CD14-positive monocyte (primary cell): ENCODE data around the gene STARD10. TPM values are rescaled to one million over a fixed set of nuclear protein-coding genes. Genes with fewer than 3 reads are reported as not detected.

Experiments used
- DNase-seq, 3 donors: peaks; one replicate each; pipeline ENCODE4 v3.0.0-alpha.2; 2011 to 2022
- H2AFZ ChIP-seq: 2 replicates; pipeline ENCODE4 v1.6.0; 2012; ENCODE audit warnings: mild to moderate bottlenecking, low read depth, low read length, inconsistent platforms; ENCODE audit not compliant: insufficient read depth, poor library complexity, severe bottlenecking
- H3K27ac ChIP-seq, 2 donors: 1 replicate in 1 of 2; 2 replicates in 1 of 2; pipeline ENCODE4 v1.5.1; 2012 to 2013; ENCODE audit warnings: low read length in 2 of 2, control low read depth in 1 of 2, inconsistent platforms in 1 of 2, low read depth in 1 of 2, mild to moderate bottlenecking in 1 of 2
- H3K27me3 ChIP-seq, 2 donors: one replicate each; pipeline versions ENCODE4 v1.6.0 to v1.6.1; 2011 to 2013; ENCODE audit warnings: low read length in 2 of 2; ENCODE audit not compliant: control insufficient read depth in 2 of 2, insufficient read depth in 2 of 2
- H3K36me3 ChIP-seq, 2 donors: replicated peaks in 1 of 2; 1 replicate in 1 of 2; 2 replicates in 1 of 2; pipeline versions ENCODE4 v1.5.1 to v1.6.1; 2012 to 2013; ENCODE audit warnings: low read length in 2 of 2, control low read depth in 1 of 2, inconsistent platforms in 1 of 2, mild to moderate bottlenecking in 1 of 2; ENCODE audit not compliant: insufficient read depth in 2 of 2, control insufficient read depth in 1 of 2
- H3K4me1 ChIP-seq, 2 donors: 1 replicate in 1 of 2; 2 replicates in 1 of 2; pipeline versions ENCODE4 v1.5.1 to v1.6.1; 2012 to 2013; ENCODE audit warnings: low read length in 2 of 2, control low read depth in 1 of 2, inconsistent platforms in 1 of 2, mild to moderate bottlenecking in 1 of 2, moderate library complexity in 1 of 2; ENCODE audit not compliant: insufficient read depth in 2 of 2, control insufficient read depth in 1 of 2
- H3K4me2 ChIP-seq: replicated peaks from 2 replicates; pipeline ENCODE3; 2012; ENCODE audit warnings: low read length, moderate library complexity, mild to moderate bottlenecking; ENCODE audit not compliant: poor library complexity, severe bottlenecking; ENCODE audit errors: extremely low read depth
- H3K4me3 ChIP-seq, 3 experiments: fragments of 200-600 bp in 1 of 3; sonication (generic) in 1 of 3; replicated peaks in 1 of 3; 1 replicate in 2 of 3; 2 replicates in 1 of 3; pipeline ENCODE4 v1.5.1; 2011 to 2013; ENCODE audit warnings: low read length in 3 of 3, mild to moderate bottlenecking in 3 of 3, control low read depth in 2 of 3, low read depth in 2 of 3, inconsistent platforms in 1 of 3, moderate library complexity in 1 of 3
- H3K79me2 ChIP-seq: 2 replicates; pipeline ENCODE4 v1.6.0; 2012; ENCODE audit warnings: mild to moderate bottlenecking, control low read depth, inconsistent platforms, low read length, moderate library complexity; ENCODE audit not compliant: insufficient read depth
- H3K9ac ChIP-seq: 2 replicates; pipeline ENCODE4 v1.6.0; 2017; ENCODE audit warnings: low read length, mild to moderate bottlenecking; ENCODE audit not compliant: insufficient read depth, poor library complexity, severe bottlenecking
- H3K9me3 ChIP-seq, 2 donors: replicated peaks in 1 of 2; 1 replicate in 1 of 2; 2 replicates in 1 of 2; pipeline versions ENCODE4 v1.5.1 to v1.6.1; 2012 to 2013; ENCODE audit warnings: low read length in 2 of 2, control low read depth in 1 of 2; ENCODE audit not compliant: control insufficient read depth in 1 of 2, insufficient read depth in 1 of 2
- H4K20me1 ChIP-seq: 2 replicates; pipeline ENCODE4 v1.6.0; 2012; ENCODE audit warnings: mild to moderate bottlenecking, low read length, control low read depth, moderate library complexity; ENCODE audit not compliant: insufficient read depth
- H3K27ac Mint-ChIP-seq, 7 donors: one replicate each; pipeline ENCODE4 v1.8.0; 2020; ENCODE audit warnings: mild to moderate bottlenecking in 7 of 7, mixed read lengths in 7 of 7, moderate library complexity in 6 of 7, inconsistent platforms in 2 of 7
- H3K27me3 Mint-ChIP-seq, 3 donors: one replicate each; pipeline ENCODE4 v1.8.0; 2021 to 2022; ENCODE audit warnings: low read depth in 3 of 3, mild to moderate bottlenecking in 3 of 3, mixed read lengths in 3 of 3, moderate library complexity in 3 of 3, inconsistent platforms in 1 of 3
- H3K36me3 Mint-ChIP-seq, 2 donors: one replicate each; pipeline ENCODE4 v1.8.0; 2020; ENCODE audit warnings: mixed read lengths in 2 of 2, inconsistent platforms in 1 of 2, mild to moderate bottlenecking in 1 of 2
- H3K4me1 Mint-ChIP-seq: one replicate; pipeline ENCODE4 v1.8.0; 2020; ENCODE audit warnings: mild to moderate bottlenecking, mixed read lengths
- H3K4me3 Mint-ChIP-seq, 2 donors: one replicate each; pipeline ENCODE4 v1.8.0; 2020; ENCODE audit warnings: mild to moderate bottlenecking in 2 of 2, mixed read lengths in 2 of 2, moderate library complexity in 1 of 2
- H3K9me3 Mint-ChIP-seq, 7 donors: one replicate each; pipeline ENCODE4 v1.8.0; 2020 to 2022; ENCODE audit warnings: mixed read lengths in 7 of 7, mild to moderate bottlenecking in 6 of 7, moderate library complexity in 6 of 7, inconsistent platforms in 2 of 7
- CTCF ChIP-seq: fragments of 200-600 bp; IDR thresholded peaks from one replicate; pipeline ENCODE4 v1.8.0; 2022; ENCODE audit warnings: antibody characterized with exemption, mild to moderate bottlenecking
- WGBS: methylation state at CpG from one replicate; pipeline ENCODE4 v1.1.5; 2013; ENCODE audit warnings: missing lambda C conversion rate; ENCODE audit not compliant: insufficient coverage; 5-methylcytosine and 5-hydroxymethylcytosine counted together
- intact Hi-C, 2 donors: fragments of 100-400 bp; cut with micrococcal nuclease; formaldehyde crosslinking; loops; one replicate each; pipeline versions ENCODE4 v1.15.0 to v1.15.1; 2023
- polyA plus RNA-seq, 3 donors: library from polyadenylated mRNA; depleted of rRNA in 1 of 3; unstranded in 2 of 3; stranded (reverse) in 1 of 3; fragments of 300-500 nt in 2 of 3; fragments of >200 nt in 1 of 3; fragmentation: Illumina TruSeq in 2 of 3; gene quantifications; 1 replicate in 2 of 3; 2 replicates in 1 of 3; pipeline ENCODE4 v1.2.3, GENCODE V29; 2012 to 2021

The STARD10 gene
- polyA plus RNA-seq, 3 donors: 13.6 to 18.7 (median 15.4) TPM

DNA sequence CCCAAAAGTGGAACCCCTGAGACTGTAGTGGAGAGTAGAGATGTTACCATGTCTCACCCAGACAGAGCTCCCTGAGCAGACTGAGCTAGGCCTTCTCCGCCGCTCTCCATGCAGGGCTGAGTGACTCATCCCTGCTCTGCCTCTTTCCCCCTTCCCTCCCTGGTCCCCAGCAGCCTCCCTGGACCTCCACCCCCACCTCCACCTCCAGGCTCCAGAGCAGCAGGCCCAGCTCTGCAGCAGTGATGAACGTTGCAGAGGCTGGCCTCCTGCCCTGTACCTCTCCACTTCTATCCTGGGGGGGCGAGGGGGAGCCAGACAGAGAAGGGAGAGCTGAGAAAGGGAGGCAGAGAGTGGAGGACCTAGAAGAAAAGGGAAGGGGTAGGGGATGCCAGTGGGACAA, 22.3 kb downstream of the STARD10 start:
- Mint-ChIP-seq H3K27ac (no peak overlapping the region), H3K9me3 (peaks cover 0 to 2% (median 0%) of the 10 kb centered on the region in 7 donors)
- H2AFZ ChIP-seq: no peak overlapping the region

GRCh38 chr11:72770799-72771198, 23.0 kb downstream of the STARD10 start:
- Histone ChIP-seq H4K20me1 (peaks cover under 1% of the 10 kb centered on the region), H3K79me2 (no peaks in the 10 kb centered on the region), H3K36me3 (no peaks in the 10 kb centered on the region), H3K27me3 (no peaks in the 10 kb centered on the region), H3K4me1 (no peaks in the 10 kb centered on the region), H3K9ac (no peak overlapping the region), H3K4me2 (no peak overlapping the region), H2AFZ (no peak overlapping the region), H3K27ac (no peak overlapping the region), H3K9me3 (no peaks in the 10 kb centered on the region), H3K4me3 (no peak overlapping the region)
- intact Hi-C loops: loop anchor here in 1 of 2 donors (2.0 kb wide), 1 partner anchor 14 kb away; no protein-coding TSS in a partner anchor
- Mint-ChIP-seq H3K9me3 (peaks cover 0 to 2% (median 0%) of the 10 kb centered on the region in 7 donors), H3K36me3 (peaks cover 2 to 4% of the 10 kb centered on the region in 2 donors), H3K4me3 (peak overlapping the region in 1 of 2 donors; percentile 65), H3K27me3 (peaks cover 5 to 9% (median 7%) of the 10 kb centered on the region in 3 donors), H3K27ac (no peak overlapping the region), H3K4me1 (peaks cover 2% of the 10 kb centered on the region)
- 93% methylated on average over 3 of the region's 3 CpGs for WGBS
- DNase-seq: no peak
- no peak for TF ChIP-seq CTCF

More for the DNA sequence above, 22.3 kb downstream of the STARD10 start:
- Mint-ChIP-seq H3K27me3 (peaks cover 5 to 7% (median 7%) of the 10 kb centered on the region in 3 donors), H3K4me3 (no peak overlapping the region), H3K4me1 (peaks cover 8% of the 10 kb centered on the region), H3K36me3 (peaks cover 2 to 7% of the 10 kb centered on the region in 2 donors)
- intact Hi-C loops: loop anchor here in 1 of 2 donors (2.0 kb wide), 1 partner anchor 13 kb away; no protein-coding TSS in a partner anchor
- Histone ChIP-seq H3K9ac (no peak overlapping the region), H3K4me2 (no peak overlapping the region), H3K36me3 (no peaks in the 10 kb centered on the region), H4K20me1 (peaks cover 3% of the 10 kb centered on the region), H3K27ac (no peak overlapping the region), H3K4me3 (no peak overlapping the region), H3K79me2 (no peaks in the 10 kb centered on the region), H3K9me3 (no peaks in the 10 kb centered on the region), H3K4me1 (peaks cover 4 to 7% of the 10 kb centered on the region in 2 donors), H3K27me3 (no peaks in the 10 kb centered on the region)
- no peak for DNase-seq
- no peak for TF ChIP-seq CTCF
- 72% methylated on average over 2 of the region's 4 CpGs for WGBS
